ENCODE results near the gene RTP2.
A peak's percentile ranks its signal among the peaks of the same experiment; 100 is the strongest.
"Not testable (repeated sequence)": the region's sequence is repeated elsewhere in the genome, so short reads cannot be mapped to it uniquely, and the experiment has no call there.

Gene RTP2

GRCh38 chr3:187684444-187684843 lies 17.9 kb downstream of the RTP2 start:
- TF ChIP-seq CTCF (conservative IDR thresholded peaks at IDR 0.05; ENCODE audit: low read depth, low read length): no peak
- DNase-seq (ENCODE audit: low read depth): no peak
- no peak overlapping the region for H3K4me3 ChIP-seq (ENCODE audit: low read length)

GRCh38 chr3:187681756-187682155 lies 20.6 kb downstream of the RTP2 start:
- DNase-seq (ENCODE audit: low read depth); H3K4me3 ChIP-seq (ENCODE audit: low read length): not testable (repeated sequence)

GRCh38 chr3:187679638-187680396 lies 22.5 kb downstream of the RTP2 start:
- peak; percentile 93 for TF ChIP-seq CTCF (conservative IDR thresholded peaks at IDR 0.05; ENCODE audit: low read depth, low read length)
- H3K4me3 ChIP-seq (ENCODE audit: low read length): no peak overlapping the region
- DNase-seq (ENCODE audit: low read depth): no peak

- no peak overlapping the region for H3K4me3 ChIP-seq (ENCODE audit: low read length)
- peak; percentile 81 for TF ChIP-seq CTCF (conservative IDR thresholded peaks at IDR 0.05; ENCODE audit: low read depth, low read length)
- no peak for DNase-seq (ENCODE audit: low read depth)
Measured at GRCh38 chr3:187678726-187679268, 23.6 kb downstream of the RTP2 start.

- DNase-seq (ENCODE audit: low read depth): no peak
- TF ChIP-seq CTCF (conservative IDR thresholded peaks at IDR 0.05; ENCODE audit: low read depth, low read length): no peak
- H3K4me3 ChIP-seq (ENCODE audit: low read length): no peak overlapping the region
Measured at GRCh38 chr3:187677604-187678003, 24.8 kb downstream of the RTP2 start.

GRCh38 chr3:187673012-187673411 lies 29.3 kb downstream of the RTP2 start:
- no peak for DNase-seq (ENCODE audit: low read depth)
- no peak for TF ChIP-seq CTCF (conservative IDR thresholded peaks at IDR 0.05; ENCODE audit: low read depth, low read length)
- no peak overlapping the region for H3K4me3 ChIP-seq (ENCODE audit: low read length)

GRCh38 chr3:187669675-187670504 lies 32.5 kb downstream of the RTP2 start, which contains the start of gene SST:
TSS of gene SST (minus strand) at chr3:187670394. CDS start at chr3:187670291, 103 bp downstream.
- no peak for TF ChIP-seq CTCF (conservative IDR thresholded peaks at IDR 0.05; ENCODE audit: low read depth, low read length)
- no peak for DNase-seq (ENCODE audit: low read depth)

More at GRCh38 chr3:187669675-187670504, 32.5 kb downstream of the RTP2 start, which contains the start of gene SST:
- H3K4me3 ChIP-seq (ENCODE audit: low read length): no peak within 1 kb of the TSS

All from retinal pigment epithelial cell (primary cell).